ENCODE results near the gene TMEM106A.
A peak's percentile ranks its signal among the peaks of the same experiment; 100 is the strongest.
"Not testable (repeated sequence)": the region's sequence is repeated elsewhere in the genome, so short reads cannot be mapped to it uniquely, and the experiment has no call there.

TMEM106A gene

DNA sequence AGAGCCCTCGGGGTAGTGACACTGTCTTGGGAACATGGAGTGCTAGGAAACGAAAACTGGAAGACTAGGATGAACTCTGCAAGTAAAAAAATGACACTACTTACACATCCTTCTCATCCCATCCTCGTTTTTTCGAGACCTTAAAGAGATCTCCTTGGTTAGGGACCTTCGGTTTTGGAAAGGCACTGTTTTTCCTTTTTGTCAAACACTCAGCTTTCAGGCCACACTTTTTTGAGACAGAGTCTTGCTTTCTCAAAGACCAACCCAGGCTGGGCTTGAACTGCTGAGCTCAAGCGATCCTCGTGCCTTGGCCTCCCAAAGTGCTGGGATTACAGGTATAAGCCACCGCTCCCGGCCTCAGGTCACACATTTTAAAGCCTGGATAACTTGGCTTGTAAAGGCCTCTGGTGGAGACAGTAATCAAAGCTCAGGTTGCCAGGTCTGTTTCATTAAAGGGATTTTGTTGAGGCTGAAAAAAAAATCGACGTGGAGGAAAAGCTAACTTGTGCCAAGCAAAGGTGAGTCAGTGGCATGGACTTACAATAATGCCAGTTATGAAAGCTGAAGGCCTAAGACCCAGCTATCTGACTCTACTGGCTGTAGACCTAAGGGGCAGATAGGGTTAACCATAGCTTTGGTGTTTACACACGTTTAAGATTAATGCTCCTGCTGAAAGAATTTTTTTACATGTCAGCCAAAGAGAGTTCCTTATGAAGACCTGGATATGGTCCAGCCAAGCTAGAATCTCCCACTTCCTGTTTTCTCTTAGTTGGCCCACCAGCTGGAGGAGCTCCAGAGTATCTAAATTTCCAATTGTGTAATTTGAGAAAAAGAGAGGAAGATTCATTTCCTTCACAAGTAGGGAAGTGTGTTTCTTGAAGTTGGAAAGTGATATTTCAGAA, 39.8 kb upstream of the TMEM106A start:
- ChIA-PET POLR2A (ENCODE audit: low non-redundant PET) (interaction anchor here (0.7 kb wide), 1 partner anchor 46 kb away, joined by 4 read pairs; no protein-coding TSS in a partner anchor), CTCF (no interaction called here)
- DNase-seq (ENCODE audit: low spot score) = peak; percentile 84
- H3K27ac ChIP-seq = peak overlapping the region; percentile 96
- no peak; the same call in 1 of the 2 replicates for TF ChIP-seq CTCF (conservative IDR thresholded peaks at IDR 0.05; ENCODE audit: low read depth)

DNA sequence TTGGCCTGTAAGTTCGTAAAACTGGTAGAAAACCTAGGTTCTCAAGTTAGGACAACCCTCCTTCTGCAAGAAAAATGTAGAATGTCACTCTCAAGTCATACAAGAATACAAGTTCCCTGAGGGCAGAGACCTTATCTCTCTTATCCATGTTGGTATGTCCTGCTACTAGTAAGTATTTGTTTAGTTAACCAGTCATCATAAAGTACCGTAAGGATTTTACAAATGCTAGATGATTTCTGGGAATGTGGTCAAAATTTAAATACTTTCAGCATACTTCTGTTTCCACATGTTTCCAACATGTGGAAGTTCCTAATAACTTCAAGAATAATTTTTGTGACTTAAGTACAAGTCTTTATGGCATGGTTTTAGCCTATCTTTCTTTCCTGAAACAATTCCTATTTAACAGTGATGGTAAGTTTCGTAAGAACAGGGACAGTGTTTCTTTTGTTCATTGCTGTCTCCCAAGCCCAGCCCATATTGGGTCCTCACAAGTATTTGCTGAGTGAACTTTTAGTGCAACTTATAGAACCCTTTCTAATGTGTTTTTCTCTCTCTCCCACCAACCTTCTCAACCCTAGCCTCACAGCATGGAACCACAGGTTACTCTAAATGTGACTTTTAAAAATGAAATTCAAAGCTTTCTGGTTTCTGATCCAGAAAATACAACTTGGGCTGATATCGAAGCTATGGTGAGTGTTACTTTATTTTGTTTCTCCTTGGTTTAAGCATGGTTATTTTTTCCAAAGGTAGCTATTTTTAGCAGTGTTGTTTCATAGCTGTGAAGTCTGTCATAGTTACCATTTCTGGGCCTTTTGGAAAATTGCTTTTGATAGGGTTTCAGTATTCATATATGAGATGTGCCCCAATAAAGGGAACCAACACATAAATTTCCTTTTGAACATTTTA, 36.2 kb upstream of the TMEM106A start:
- H3K27ac ChIP-seq = no peak overlapping the region
- POLR2A ChIA-PET (ENCODE audit: low non-redundant PET) = no interaction called here
- CTCF ChIA-PET = interaction anchor here (0.7 kb wide), 1 partner anchor 161 kb away, joined by 9 read pairs; no protein-coding TSS in a partner anchor
- no peak for TF ChIP-seq CTCF (conservative IDR thresholded peaks at IDR 0.05; ENCODE audit: low read depth)
- no peak for DNase-seq (ENCODE audit: low spot score)

- no peak overlapping the region for H3K27ac ChIP-seq
- no peak for DNase-seq (ENCODE audit: low spot score)
- ChIA-PET POLR2A (ENCODE audit: low non-redundant PET) (no interaction called here), CTCF (no interaction called here)
- TF ChIP-seq CTCF (conservative IDR thresholded peaks at IDR 0.05; ENCODE audit: low read depth) = no peak
These were observed 35.5 kb upstream of the TMEM106A start for GRCh38 chr17:43176119-43176570.

- POLR2A ChIA-PET (ENCODE audit: low non-redundant PET) = interaction anchor here (0.6 kb wide), 1 partner anchor 159 kb away, joined by 3 read pairs; no protein-coding TSS in a partner anchor
- no peak for TF ChIP-seq CTCF (conservative IDR thresholded peaks at IDR 0.05; ENCODE audit: low read depth)
- no peak overlapping the region for H3K27ac ChIP-seq
- CTCF ChIA-PET = no interaction called here
- no peak for DNase-seq (ENCODE audit: low spot score)
These were observed 27.8 kb upstream of the TMEM106A start for GRCh38 chr17:43183921-43184320.

GRCh38 chr17:43186656-43187055, 25.0 kb upstream of the TMEM106A start:
- POLR2A ChIA-PET (ENCODE audit: low non-redundant PET); DNase-seq (ENCODE audit: low spot score); CTCF ChIA-PET; H3K27ac ChIP-seq: not testable (repeated sequence)

- no peak overlapping the region for H3K27ac ChIP-seq
- no peak for TF ChIP-seq CTCF (conservative IDR thresholded peaks at IDR 0.05; ENCODE audit: low read depth)
- POLR2A ChIA-PET (ENCODE audit: low non-redundant PET) = no interaction called here
- CTCF ChIA-PET = no interaction called here
- no peak for DNase-seq (ENCODE audit: low spot score)
These were observed 18.4 kb upstream of the TMEM106A start for GRCh38 chr17:43193251-43193650.
